ENCODE data around the gene SLC5A6. TPM values are rescaled to one million over a fixed set of nuclear protein-coding genes. Genes with fewer than 3 reads are reported as not detected.
"Not testable (repeated sequence)": the region's sequence is repeated elsewhere in the genome, so short reads cannot be mapped to it uniquely, and the experiment has no call there.

Gene SLC5A6
- total RNA-seq, 1 donor from 2014 or later: 66.7 TPM

DNA sequence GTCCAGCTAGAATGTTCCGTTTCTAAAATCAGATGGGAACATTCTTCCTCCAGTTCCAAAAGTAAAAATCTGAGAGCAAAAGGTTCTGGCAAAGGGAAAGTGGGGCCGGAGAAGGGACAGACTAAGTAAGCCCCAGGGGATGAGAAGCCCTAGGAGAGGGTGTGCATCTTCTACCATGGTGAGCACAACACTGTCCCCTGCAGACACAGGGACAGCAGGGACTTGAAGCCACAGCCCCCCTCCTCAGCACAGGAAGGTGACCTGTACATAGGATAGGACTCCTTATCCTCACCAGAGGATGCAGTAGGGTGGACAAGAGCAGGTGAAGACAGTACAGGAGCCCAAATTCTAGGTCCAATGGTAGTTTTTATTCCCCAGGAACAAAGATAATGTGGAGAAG is 12.8 kb downstream of the SLC5A6 start:
- Mint-ChIP-seq H3K4me1 (ENCODE audit: low read depth) (peaks cover 3% of the 10 kb centered on the region), H3K36me3 (ENCODE audit: insufficient read depth) (peaks cover 4% of the 10 kb centered on the region), H3K9me3 (ENCODE audit: low read depth) (no peaks in the 10 kb centered on the region), H3K4me3 (ENCODE audit: low read depth) (no peak overlapping the region), H3K27me3 (no peaks in the 10 kb centered on the region), H3K27ac (no peak overlapping the region)
- no peak for DNase-seq (ENCODE audit: low spot score, unreplicated experiment)
- TF ChIP-seq, protein P1, sequence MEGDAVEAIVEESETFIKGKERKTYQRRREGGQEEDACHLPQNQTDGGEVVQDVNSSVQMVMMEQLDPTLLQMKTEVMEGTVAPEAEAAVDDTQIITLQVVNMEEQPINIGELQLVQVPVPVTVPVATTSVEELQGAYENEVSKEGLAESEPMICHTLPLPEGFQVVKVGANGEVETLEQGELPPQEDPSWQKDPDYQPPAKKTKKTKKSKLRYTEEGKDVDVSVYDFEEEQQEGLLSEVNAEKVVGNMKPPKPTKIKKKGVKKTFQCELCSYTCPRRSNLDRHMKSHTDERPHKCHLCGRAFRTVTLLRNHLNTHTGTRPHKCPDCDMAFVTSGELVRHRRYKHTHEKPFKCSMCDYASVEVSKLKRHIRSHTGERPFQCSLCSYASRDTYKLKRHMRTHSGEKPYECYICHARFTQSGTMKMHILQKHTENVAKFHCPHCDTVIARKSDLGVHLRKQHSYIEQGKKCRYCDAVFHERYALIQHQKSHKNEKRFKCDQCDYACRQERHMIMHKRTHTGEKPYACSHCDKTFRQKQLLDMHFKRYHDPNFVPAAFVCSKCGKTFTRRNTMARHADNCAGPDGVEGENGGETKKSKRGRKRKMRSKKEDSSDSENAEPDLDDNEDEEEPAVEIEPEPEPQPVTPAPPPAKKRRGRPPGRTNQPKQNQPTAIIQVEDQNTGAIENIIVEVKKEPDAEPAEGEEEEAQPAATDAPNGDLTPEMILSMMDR (IDR thresholded peaks at IDR 0.05; ENCODE audit: unreplicated experiment): no peak

DNA sequence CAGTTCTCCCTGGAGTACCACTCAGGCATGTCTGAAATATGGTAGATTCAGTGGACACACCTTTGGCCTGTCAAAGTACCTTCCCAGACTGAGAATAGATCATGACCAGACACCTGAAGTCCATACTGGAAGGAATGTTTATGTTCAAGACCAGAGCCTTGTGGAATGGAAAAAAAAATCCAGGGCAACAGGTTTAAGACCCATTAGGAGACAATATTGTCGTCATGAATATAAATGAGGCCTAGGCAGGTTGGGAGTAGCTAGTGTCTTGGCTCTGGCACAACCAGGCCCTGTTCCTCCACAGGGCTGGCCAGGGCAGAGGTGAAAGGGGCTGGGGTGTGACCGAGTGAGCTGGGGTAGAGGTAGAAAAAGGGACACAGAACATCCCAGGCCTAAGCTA is 13.4 kb downstream of the SLC5A6 start:
- no peak for DNase-seq (ENCODE audit: low spot score, unreplicated experiment)
- Mint-ChIP-seq H3K9me3 (ENCODE audit: low read depth) (no peaks in the 10 kb centered on the region), H3K27ac (peak overlapping the region; percentile 59), H3K4me1 (ENCODE audit: low read depth) (peaks cover 3% of the 10 kb centered on the region), H3K4me3 (ENCODE audit: low read depth) (no peak overlapping the region), H3K36me3 (ENCODE audit: insufficient read depth) (peaks cover 3% of the 10 kb centered on the region), H3K27me3 (no peaks in the 10 kb centered on the region)
- TF ChIP-seq, protein P1 (IDR thresholded peaks at IDR 0.05; ENCODE audit: unreplicated experiment): no peak

DNA sequence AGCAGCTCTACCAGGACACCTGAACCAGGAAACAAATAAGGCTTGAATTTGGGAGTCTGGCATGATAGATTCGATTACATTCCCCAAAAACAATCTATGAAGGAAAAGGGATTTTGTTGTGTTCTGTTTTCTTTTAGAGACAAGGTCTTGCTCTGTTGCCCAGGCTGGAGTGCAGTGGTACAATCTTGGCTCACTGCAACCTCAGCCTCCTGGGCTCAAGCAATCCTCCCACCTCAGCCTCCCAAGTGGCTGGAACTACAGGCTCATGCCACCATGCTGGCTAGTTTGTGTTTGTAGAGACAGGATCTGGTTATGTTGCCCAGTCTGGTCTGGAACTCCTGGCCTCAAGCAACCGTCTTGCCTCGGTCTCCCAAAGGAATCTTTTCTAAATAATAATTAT is 14.0 kb downstream of the SLC5A6 start:
- H3K27me3 Mint-ChIP-seq; H3K27ac Mint-ChIP-seq; H3K9me3 Mint-ChIP-seq (ENCODE audit: low read depth): not testable (repeated sequence)

DNA sequence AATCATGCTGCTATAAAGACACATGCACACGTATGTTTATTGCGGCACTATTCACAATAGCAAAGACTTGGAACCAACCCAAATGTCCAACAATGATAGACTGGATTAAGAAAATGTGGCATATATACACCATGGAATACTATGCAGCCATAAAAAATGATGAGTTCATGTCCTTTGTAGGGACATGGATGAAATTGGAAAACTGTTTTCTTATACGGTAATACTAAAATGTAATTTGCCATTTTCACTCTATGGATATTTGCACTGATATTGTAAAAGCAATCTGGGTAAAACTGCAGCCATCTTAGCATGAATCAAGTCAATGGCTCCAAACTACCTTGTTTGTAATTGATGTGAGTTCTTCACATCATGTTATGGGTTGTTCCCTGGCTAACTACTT is 16.3 kb downstream of the SLC5A6 start:
- not testable (repeated sequence) for H3K9me3 Mint-ChIP-seq (ENCODE audit: low read depth); H3K27ac Mint-ChIP-seq; DNase-seq (ENCODE audit: low spot score, unreplicated experiment); H3K4me1 Mint-ChIP-seq (ENCODE audit: low read depth); H3K27me3 Mint-ChIP-seq; H3K4me3 Mint-ChIP-seq (ENCODE audit: low read depth); H3K36me3 Mint-ChIP-seq (ENCODE audit: insufficient read depth)

More for the DNA sequence above, 14.0 kb downstream of the SLC5A6 start:
- not testable (repeated sequence) for H3K36me3 Mint-ChIP-seq (ENCODE audit: insufficient read depth); H3K4me1 Mint-ChIP-seq (ENCODE audit: low read depth); H3K4me3 Mint-ChIP-seq (ENCODE audit: low read depth); DNase-seq (ENCODE audit: low spot score, unreplicated experiment)

DNA sequence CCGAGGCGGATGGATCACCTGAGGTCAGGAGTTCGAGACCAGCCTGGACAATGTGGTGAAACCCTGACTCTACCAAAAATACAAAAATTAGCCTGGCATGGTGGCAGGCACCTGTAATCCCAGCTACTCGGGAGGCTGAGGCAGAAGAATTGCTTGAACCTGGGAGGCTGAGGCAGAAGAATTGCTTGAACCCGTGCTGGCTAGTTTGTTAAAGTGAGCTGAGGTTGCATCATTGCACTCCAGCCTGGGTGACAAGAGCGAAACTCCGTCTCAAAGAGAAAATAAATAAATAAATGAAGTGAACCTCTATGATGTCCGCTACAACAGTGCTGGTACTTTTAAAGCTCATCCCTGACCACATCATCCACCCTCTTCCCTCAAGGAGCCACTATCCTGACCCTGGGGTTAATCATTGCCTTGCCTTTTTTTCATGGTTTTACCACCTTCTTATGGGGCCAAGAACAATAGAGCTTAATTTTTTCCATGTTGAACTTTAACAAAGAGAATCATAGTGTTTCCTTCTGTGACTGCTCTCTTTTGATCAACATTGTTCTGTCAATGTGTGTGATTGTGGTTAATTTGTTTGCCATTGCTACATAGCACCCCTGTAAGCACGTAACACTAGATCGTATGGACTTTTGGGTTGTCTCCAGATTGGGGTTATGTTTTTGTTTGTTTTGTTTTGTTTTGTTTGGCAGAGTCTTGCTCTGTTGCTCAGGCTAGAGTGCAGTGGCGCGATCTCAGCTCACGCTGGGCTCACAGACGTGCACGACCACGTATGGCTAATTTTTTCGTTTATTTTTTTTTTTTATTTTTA is 17.3 kb downstream of the SLC5A6 start:
- no peak for DNase-seq (ENCODE audit: low spot score, unreplicated experiment)
- Mint-ChIP-seq H3K4me3 (ENCODE audit: low read depth) (no peak overlapping the region), H3K4me1 (ENCODE audit: low read depth) (peaks cover 3% of the 10 kb centered on the region), H3K9me3 (ENCODE audit: low read depth) (no peaks in the 10 kb centered on the region), H3K27me3 (no peaks in the 10 kb centered on the region), H3K36me3 (ENCODE audit: insufficient read depth) (peaks cover 2% of the 10 kb centered on the region), H3K27ac (no peak overlapping the region)
- TF ChIP-seq, protein P1 (IDR thresholded peaks at IDR 0.05; ENCODE audit: unreplicated experiment): no peak

DNA sequence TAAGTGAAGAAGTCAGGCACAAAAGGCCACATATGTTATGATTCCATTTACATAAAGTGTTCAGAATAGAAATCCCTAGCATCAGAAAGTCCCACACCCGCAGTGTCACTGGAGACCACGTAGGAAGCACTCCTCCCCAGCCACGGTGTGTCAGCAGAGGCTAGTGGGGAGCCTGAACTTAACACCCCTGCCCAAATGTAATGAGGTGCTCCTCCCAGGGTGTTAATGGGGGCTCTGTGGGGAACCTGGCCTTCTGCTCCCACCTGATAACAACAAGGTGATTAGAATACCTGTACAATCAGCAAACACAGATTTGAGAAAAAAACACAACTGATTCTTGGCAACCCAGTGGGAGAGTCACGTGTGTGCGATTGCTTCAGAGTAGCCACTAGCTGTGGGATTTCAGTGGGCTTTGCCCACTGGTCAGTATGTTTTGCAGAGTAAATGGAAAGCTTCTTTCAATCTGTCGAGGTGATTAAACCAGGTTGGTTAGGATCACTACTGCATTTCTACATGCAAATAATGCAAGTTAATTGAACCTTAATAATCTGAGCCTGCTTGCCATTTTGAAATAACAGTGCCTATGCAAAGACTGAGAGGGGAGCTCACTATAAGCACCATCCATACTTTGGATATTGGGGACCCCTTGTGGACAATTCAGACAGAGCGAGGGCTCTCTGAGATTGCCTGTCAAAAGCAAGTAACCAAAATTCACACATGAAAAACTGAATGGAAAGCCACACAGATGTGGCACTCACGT is 20.8 kb downstream of the SLC5A6 start:
- H3K4me1 Mint-ChIP-seq (ENCODE audit: low read depth): peaks cover 3% of the 10 kb centered on the region
- no peaks in the 10 kb centered on the region for H3K27me3 Mint-ChIP-seq
- DNase-seq (ENCODE audit: low spot score, unreplicated experiment): peak; percentile 22
- TF ChIP-seq, protein P1 (IDR thresholded peaks at IDR 0.05; ENCODE audit: unreplicated experiment): peak; percentile 64
- H3K9me3 Mint-ChIP-seq (ENCODE audit: low read depth): no peaks in the 10 kb centered on the region
- H3K36me3 Mint-ChIP-seq (ENCODE audit: insufficient read depth): no peaks in the 10 kb centered on the region
- no peak overlapping the region for H3K4me3 Mint-ChIP-seq (ENCODE audit: low read depth)
- H3K27ac Mint-ChIP-seq: no peak overlapping the region
